PFSK-1 (cell line): ENCODE results near the gene RECQL5.

Source experiments
- FOXP2 ChIP-seq: optimal IDR thresholded peaks from 2 replicates; pipeline ENCODE3; 2011; ENCODE audit warnings: borderline replicate concordance, control low read depth, inconsistent platforms; ENCODE audit not compliant: insufficient read depth; ENCODE audit errors: extremely low read length, extremely low read depth
- POLR2AphosphoS5 ChIP-seq: IDR thresholded peaks from 2 replicates; pipeline ENCODE4 v1.6.1; 2012; ENCODE audit warnings: low read depth, mild to moderate bottlenecking, control low read depth, low read length, moderate library complexity
- REST ChIP-seq, 2 experiments: IDR thresholded peaks; 2 replicates each; pipeline versions ENCODE4 v1.6.1 to v1.8.0; 2011 to 2012; ENCODE audit warnings: low read depth in 2 of 2, low read length in 2 of 2, control low read depth in 1 of 2, inconsistent platforms in 1 of 2, mild to moderate bottlenecking in 1 of 2, moderate library complexity in 1 of 2; ENCODE audit not compliant: insufficient read depth in 1 of 2
- SIN3A ChIP-seq: IDR thresholded peaks from 2 replicates; pipeline ENCODE4 v1.6.1; 2012; ENCODE audit warnings: mild to moderate bottlenecking, low read length, moderate library complexity, borderline replicate concordance; ENCODE audit not compliant: insufficient read depth
- TAF1 ChIP-seq: IDR thresholded peaks from 2 replicates; pipeline ENCODE4 v1.6.1; 2012; ENCODE audit warnings: low read length, control low read depth, borderline replicate concordance; ENCODE audit not compliant: insufficient read depth

The RECQL5 gene

GRCh38 chr17:75632428-75632827 lies 34.5 kb downstream of the RECQL5 start:
- TF ChIP-seq POLR2AphosphoS5: no peak
- TF ChIP-seq TAF1: no peak
- TF ChIP-seq REST (IDR thresholded peaks at IDR 0.05; ENCODE audit: insufficient read depth in 1 of 2, low read depth in 2 of 2, low read length in 2 of 2): no peak
- TF ChIP-seq SIN3A: no peak
- TF ChIP-seq FOXP2: no peak

GRCh38 chr17:75631353-75631752 lies 35.6 kb downstream of the RECQL5 start:
- TF ChIP-seq REST (IDR thresholded peaks at IDR 0.05; ENCODE audit: insufficient read depth in 1 of 2, low read depth in 2 of 2, low read length in 2 of 2) (no peak), FOXP2 (no peak), TAF1 (no peak), POLR2AphosphoS5 (no peak)

GRCh38 chr17:75630071-75630917 lies 36.7 kb downstream of the RECQL5 start:
- TF ChIP-seq REST (IDR thresholded peaks at IDR 0.05; ENCODE audit: insufficient read depth in 1 of 2, low read depth in 2 of 2, low read length in 2 of 2) (no peak), POLR2AphosphoS5 (no peak), SIN3A (no peak), TAF1 (no peak), FOXP2 (no peak)

- TF ChIP-seq FOXP2 (no peak), SIN3A (no peak), POLR2AphosphoS5 (no peak), TAF1 (no peak), REST (IDR thresholded peaks at IDR 0.05; ENCODE audit: insufficient read depth in 1 of 2, low read depth in 2 of 2, low read length in 2 of 2) (no peak)
These were observed 37.8 kb downstream of the RECQL5 start for GRCh38 chr17:75629157-75629556.
